Lower leg skin (tissue), 3 donors: ENCODE results near the gene PLEKHA6.

Source experiments
- CTCF ChIP-seq, 3 donors: fragments of 450-650 bp; IDR thresholded peaks; one replicate each; pipeline ENCODE4 v1.5.1; 2016; ENCODE audit warnings: antibody characterized with exemption in 3 of 3, mild to moderate bottlenecking in 3 of 3, moderate library complexity in 2 of 3
- POLR2A ChIP-seq, 2 donors: fragments of 450-650 bp; IDR thresholded peaks; one replicate each; pipeline ENCODE4 v1.6.1; 2016 to 2017; ENCODE audit warnings: antibody characterized with exemption in 2 of 2, mild to moderate bottlenecking in 1 of 2, moderate library complexity in 1 of 2

DNA sequence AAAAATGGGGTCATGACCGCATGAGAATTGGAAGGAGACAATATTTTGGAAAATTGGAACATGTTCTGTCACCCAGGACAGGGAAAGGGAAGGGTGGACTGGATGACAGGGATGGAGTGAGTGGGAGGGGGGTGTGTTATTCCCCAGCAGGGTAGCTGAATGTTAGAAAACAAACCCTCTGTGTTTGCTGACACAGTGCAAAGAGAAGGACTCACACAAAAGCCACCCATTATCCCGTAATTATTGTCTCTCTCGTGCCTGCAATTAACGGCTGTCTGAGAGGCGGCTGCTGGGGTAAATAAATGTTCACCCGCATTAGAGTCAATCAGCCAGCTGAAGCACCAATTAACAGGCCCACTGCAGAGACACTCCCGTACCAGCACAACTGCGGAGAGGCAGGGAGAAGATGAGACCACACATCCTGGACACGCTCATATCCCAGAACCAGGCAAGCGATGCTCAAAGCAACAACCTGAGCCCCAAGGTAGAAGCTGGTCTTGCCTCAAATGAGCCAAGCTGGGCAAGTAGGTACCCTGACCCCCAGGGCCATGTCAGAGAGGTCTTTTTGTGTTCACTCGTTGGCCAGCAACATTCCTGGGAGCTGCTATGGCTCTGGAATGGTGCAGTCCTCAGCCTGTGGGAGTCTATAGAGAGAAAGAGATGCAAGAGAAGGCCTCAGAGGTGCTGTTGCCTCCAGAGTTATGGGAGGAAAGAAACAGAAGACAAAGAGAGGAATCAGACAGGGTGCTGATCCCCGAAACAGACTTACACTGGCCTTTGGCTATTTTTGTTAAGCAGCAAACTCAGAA lies 19.4 kb downstream of the PLEKHA6 start:
- TF ChIP-seq POLR2A (IDR thresholded peaks at IDR 0.05) (no peak), CTCF (IDR thresholded peaks at IDR 0.05) (no peak)
